ENCODE results near the gene ZNF550. TPM values are rescaled to one million over a fixed set of nuclear protein-coding genes. Genes with fewer than 3 reads are reported as not detected.

Gene ZNF550
- total and polyA plus RNA-seq, 2 of the 13 experiments (the other 11 are each of a cell fraction or from before 2014, with no cell fraction given), result 8.6 to 9.1 TPM

DNA sequence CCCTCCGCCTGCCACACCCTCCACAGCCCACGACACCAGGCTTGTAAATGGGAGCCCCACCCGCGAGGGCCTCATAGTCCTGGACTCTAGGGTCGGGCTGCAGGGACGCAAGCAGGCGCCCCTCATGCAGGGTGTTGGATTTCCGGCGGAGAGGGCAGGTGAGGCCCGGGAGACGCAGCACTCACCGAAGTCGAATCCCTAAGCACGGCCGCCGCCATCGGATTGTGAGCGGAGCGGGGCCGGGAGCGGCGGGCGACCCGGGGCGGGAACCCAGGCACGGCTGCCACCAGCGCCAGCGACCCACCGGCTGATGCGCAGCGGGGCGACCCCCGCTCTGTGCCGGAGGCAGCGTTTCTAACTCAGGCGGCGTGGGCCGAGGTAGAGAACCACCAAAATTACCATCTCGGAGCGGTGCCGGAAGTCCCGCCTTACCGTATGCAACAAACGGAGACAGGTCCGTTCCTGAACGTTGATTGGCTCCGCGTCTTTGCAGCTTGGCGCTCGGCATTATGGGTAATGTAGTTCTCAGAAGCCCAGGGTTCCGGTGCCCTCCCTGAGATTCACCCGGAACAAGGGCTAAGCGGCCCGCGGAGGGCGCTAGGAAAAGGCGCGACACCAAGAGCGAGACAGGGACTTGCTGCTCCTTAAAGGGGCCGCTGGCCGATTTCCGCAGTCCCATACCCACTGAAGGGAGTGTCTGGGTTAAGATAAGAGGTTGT is 19.0 kb upstream of the ZNF550 start, which contains the start of gene ZNF416 (continued):
- TF ChIP-seq ZNF550 (CRISPR knock-in tag; IDR thresholded peaks at IDR 0.05; ENCODE audit: borderline replicate concordance), result no peak
- TF ChIP-seq CHD2 (IDR thresholded peaks at IDR 0.05; ENCODE audit: low read depth, low read length), result peak; percentile 89
- no peak for TF ChIP-seq SNAPC2 (CRISPR knock-in tag; IDR thresholded peaks at IDR 0.05)
- no peak for TF ChIP-seq REXO4 (CRISPR knock-in tag; IDR thresholded peaks at IDR 0.05; ENCODE audit: borderline replicate concordance)
- TF ChIP-seq NR1H2 (CRISPR knock-in tag; IDR thresholded peaks at IDR 0.05; ENCODE audit: borderline replicate concordance, low read depth), result no peak
- TF ChIP-seq YEATS2 (CRISPR knock-in tag; IDR thresholded peaks at IDR 0.05; ENCODE audit: borderline replicate concordance), result peak; percentile 86
- TF ChIP-seq CREM (IDR thresholded peaks at IDR 0.05), result peak; percentile 94
- TF ChIP-seq CREM (CRISPR knock-in tag; IDR thresholded peaks at IDR 0.05), result no peak
- TF ChIP-seq ZNF496 (CRISPR knock-in tag; IDR thresholded peaks at IDR 0.05; ENCODE audit: insufficient replicate concordance), result no peak
- TF ChIP-seq NONO (IDR thresholded peaks at IDR 0.05), result no peak
- no peak for TF ChIP-seq NONO (CRISPR knock-in tag; conservative IDR thresholded peaks at IDR 0.05)
- no peak; the same call in 1 of the 2 replicates for TF ChIP-seq MIXL1 (CRISPR knock-in tag; IDR thresholded peaks at IDR 0.05)
- TF ChIP-seq, protein P1, sequence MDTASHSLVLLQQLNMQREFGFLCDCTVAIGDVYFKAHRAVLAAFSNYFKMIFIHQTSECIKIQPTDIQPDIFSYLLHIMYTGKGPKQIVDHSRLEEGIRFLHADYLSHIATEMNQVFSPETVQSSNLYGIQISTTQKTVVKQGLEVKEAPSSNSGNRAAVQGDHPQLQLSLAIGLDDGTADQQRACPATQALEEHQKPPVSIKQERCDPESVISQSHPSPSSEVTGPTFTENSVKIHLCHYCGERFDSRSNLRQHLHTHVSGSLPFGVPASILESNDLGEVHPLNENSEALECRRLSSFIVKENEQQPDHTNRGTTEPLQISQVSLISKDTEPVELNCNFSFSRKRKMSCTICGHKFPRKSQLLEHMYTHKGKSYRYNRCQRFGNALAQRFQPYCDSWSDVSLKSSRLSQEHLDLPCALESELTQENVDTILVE (CRISPR knock-in tag; IDR thresholded peaks at IDR 0.05), result peak; percentile 51; the same call in 1 of the 2 replicates
- no peak for TF ChIP-seq RORA (CRISPR knock-in tag; IDR thresholded peaks at IDR 0.05)
- TF ChIP-seq PPARG (CRISPR knock-in tag; conservative IDR thresholded peaks at IDR 0.05), result no peak; the same call in 1 of the 2 replicates
- peak; percentile 32; the same call in 1 of the 2 replicates for TF ChIP-seq TBX2 (CRISPR knock-in tag; IDR thresholded peaks at IDR 0.05; ENCODE audit: borderline replicate concordance)
- no peak for TF ChIP-seq ZNF780A (CRISPR knock-in tag; IDR thresholded peaks at IDR 0.05)
- TF ChIP-seq ZNF589 (CRISPR knock-in tag; conservative IDR thresholded peaks at IDR 0.05), result no peak
- TF ChIP-seq, protein P2, sequence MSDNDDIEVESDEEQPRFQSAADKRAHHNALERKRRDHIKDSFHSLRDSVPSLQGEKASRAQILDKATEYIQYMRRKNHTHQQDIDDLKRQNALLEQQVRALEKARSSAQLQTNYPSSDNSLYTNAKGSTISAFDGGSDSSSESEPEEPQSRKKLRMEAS (IDR thresholded peaks at IDR 0.05), result peak; percentile 79
- no peak for TF ChIP-seq ZNF121 (CRISPR knock-in tag; IDR thresholded peaks at IDR 0.05)
- no peak for TF ChIP-seq HMG20B (CRISPR knock-in tag; conservative IDR thresholded peaks at IDR 0.05)
- TF ChIP-seq SAP130 (CRISPR knock-in tag; IDR thresholded peaks at IDR 0.05; ENCODE audit: low read depth), result peak; percentile 89
- TF ChIP-seq, protein P3, sequence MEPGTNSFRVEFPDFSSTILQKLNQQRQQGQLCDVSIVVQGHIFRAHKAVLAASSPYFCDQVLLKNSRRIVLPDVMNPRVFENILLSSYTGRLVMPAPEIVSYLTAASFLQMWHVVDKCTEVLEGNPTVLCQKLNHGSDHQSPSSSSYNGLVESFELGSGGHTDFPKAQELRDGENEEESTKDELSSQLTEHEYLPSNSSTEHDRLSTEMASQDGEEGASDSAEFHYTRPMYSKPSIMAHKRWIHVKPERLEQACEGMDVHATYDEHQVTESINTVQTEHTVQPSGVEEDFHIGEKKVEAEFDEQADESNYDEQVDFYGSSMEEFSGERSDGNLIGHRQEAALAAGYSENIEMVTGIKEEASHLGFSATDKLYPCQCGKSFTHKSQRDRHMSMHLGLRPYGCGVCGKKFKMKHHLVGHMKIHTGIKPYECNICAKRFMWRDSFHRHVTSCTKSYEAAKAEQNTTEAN (CRISPR knock-in tag; conservative IDR thresholded peaks at IDR 0.05), result no peak
- no peak for TF ChIP-seq NCOA5 (CRISPR knock-in tag; IDR thresholded peaks at IDR 0.05)
- TF ChIP-seq, protein P4, sequence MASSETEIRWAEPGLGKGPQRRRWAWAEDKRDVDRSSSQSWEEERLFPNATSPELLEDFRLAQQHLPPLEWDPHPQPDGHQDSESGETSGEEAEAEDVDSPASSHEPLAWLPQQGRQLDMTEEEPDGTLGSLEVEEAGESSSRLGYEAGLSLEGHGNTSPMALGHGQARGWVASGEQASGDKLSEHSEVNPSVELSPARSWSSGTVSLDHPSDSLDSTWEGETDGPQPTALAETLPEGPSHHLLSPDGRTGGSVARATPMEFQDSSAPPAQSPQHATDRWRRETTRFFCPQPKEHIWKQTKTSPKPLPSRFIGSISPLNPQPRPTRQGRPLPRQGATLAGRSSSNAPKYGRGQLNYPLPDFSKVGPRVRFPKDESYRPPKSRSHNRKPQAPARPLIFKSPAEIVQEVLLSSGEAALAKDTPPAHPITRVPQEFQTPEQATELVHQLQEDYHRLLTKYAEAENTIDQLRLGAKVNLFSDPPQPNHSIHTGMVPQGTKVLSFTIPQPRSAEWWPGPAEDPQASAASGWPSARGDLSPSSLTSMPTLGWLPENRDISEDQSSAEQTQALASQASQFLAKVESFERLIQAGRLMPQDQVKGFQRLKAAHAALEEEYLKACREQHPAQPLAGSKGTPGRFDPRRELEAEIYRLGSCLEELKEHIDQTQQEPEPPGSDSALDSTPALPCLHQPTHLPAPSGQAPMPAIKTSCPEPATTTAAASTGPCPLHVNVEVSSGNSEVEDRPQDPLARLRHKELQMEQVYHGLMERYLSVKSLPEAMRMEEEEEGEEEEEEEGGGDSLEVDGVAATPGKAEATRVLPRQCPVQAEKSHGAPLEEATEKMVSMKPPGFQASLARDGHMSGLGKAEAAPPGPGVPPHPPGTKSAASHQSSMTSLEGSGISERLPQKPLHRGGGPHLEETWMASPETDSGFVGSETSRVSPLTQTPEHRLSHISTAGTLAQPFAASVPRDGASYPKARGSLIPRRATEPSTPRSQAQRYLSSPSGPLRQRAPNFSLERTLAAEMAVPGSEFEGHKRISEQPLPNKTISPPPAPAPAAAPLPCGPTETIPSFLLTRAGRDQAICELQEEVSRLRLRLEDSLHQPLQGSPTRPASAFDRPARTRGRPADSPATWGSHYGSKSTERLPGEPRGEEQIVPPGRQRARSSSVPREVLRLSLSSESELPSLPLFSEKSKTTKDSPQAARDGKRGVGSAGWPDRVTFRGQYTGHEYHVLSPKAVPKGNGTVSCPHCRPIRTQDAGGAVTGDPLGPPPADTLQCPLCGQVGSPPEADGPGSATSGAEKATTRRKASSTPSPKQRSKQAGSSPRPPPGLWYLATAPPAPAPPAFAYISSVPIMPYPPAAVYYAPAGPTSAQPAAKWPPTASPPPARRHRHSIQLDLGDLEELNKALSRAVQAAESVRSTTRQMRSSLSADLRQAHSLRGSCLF (CRISPR knock-in tag; IDR thresholded peaks at IDR 0.05; ENCODE audit: borderline replicate concordance), result no peak

Measured in HepG2 (cell line).